Omental fat pad (tissue), 4 donors: ENCODE results near the gene GPC6. TPM values are rescaled to one million over a fixed set of nuclear protein-coding genes. Genes with fewer than 3 reads are reported as not detected.
"Not testable (repeated sequence)": the region's sequence is repeated elsewhere in the genome, so short reads cannot be mapped to it uniquely, and the experiment has no call there.

ENCODE experiments used
- ATAC-seq: fragments of 150-250 bp; one replicate; pipeline ENCODE4 v1.9.1; 2016; ENCODE audit warnings: mild to moderate bottlenecking, moderate library complexity; ENCODE audit not compliant: low FRiP score
- DNase-seq: peaks from one replicate; pipeline ENCODE4 v3.0.0-alpha.2; 2019; ENCODE audit warnings: low spot score
- CTCF ChIP-seq, 3 donors: fragments of 450-650 bp; IDR thresholded peaks; one replicate each; pipeline ENCODE4 v1.5.1; 2016 to 2017; ENCODE audit warnings: antibody characterized with exemption in 3 of 3, mild to moderate bottlenecking in 3 of 3, moderate library complexity in 2 of 3
- total RNA-seq, 4 donors: library from RNA; depleted of rRNA; stranded (reverse); fragments of >200 nt; gene quantifications; one replicate each; pipeline ENCODE4 v1.1.0, GENCODE V29; 2016

GPC6 gene
- total RNA-seq, 4 donors from 2014 or later, result 9.2 to 24.4 (median 16.4) TPM

- DNase-seq (no peak), ATAC-seq (no peak)
- TF ChIP-seq CTCF (IDR thresholded peaks at IDR 0.05), result no peak
Observed at GRCh38 chr13:94335761-94336526, 1109.3 kb downstream of the GPC6 start.

DNA sequence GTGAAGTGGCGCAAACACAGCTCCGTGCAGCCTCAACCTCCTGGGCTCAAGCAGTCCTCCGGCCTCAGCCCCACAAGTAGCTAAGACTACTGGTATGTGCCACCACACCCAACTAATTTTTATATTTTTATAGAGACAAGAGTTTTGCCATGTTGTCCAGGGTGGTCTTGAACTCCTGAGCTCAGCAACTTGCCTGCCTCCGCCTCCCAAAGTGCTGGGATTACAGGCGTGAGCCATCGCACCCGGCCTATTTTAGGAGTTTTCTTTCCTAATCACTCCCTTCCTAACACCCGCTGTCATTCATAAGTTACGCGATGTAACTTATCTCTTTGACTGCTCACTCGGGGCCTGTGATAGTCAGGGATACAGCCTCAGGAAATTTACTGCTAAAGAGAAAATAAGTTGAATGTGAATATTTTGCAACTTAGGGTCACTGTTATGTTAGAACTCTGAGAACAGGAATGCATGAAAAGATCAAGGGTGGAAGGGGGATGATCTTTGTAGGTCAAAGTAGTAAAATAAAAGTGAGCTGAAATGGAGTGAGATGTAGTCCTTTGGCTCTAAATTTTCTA, 1112.6 kb downstream of the GPC6 start:
- DNase-seq (no peak), ATAC-seq (no peak)
- no peak for TF ChIP-seq CTCF (IDR thresholded peaks at IDR 0.05)

- ATAC-seq (no peak), DNase-seq (no peak)
- TF ChIP-seq CTCF (IDR thresholded peaks at IDR 0.05), result no peak
Observed at GRCh38 chr13:94342436-94343242, 1116.0 kb downstream of the GPC6 start.

GRCh38 chr13:94343243-94343585, 1116.6 kb downstream of the GPC6 start:
- ATAC-seq, result no peak
- no peak for TF ChIP-seq CTCF (IDR thresholded peaks at IDR 0.05)
- no peak for DNase-seq

DNA sequence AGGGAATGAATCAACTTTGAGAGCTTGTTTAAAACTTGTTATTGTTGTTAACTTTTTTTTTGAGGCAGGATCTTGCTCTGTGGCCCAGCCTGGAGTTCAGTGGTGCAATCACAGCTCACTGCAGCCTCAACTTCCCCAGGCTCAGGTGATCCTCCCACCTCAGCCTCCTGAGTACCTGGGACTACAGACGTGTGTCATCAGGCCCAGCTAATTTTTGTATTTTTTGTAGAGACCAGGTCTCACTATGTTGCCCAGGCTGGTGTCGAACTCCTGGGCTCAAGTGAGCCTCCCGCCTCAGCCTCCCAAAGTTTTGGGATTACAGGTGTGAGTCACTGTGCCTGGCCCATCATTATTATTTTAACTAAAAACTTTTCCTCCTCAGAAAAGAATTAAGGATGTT, 1117.1 kb downstream of the GPC6 start:
- DNase-seq, ATAC-seq: not testable (repeated sequence)

DNA sequence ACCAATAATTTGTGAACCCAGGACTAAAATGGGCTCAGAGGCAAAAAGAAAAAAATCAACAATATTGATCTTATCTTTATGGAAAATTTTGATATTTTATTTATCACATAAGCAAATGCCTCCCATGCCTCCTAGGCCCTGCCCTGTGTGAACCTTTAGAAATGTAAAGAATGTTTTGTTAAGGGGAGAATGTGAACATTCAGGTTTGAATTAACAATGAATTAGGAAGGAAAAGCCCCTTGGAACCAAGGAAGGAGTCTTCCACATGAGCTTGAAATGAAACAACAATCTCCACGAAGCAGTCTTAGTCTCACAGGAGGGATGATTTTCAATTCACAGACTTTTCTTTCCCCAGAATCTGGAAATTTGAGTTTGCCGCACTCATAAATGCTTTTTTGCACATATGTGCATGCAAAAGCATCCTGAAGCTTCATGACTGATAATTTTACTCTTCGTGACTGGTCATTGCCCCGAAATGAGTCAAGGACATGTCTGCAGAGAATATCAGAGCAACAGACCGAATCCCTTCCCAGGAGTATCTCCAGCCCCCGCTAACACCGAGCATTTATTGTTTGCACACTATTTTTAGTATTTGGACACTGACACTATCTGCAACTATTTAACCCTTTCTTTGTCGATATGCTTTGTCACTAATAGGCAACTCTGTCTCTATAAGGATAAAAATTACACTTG, 1117.7 kb downstream of the GPC6 start:
- ATAC-seq, result no peak
- TF ChIP-seq CTCF (IDR thresholded peaks at IDR 0.05), result no peak
- DNase-seq, result no peak
